Measurements from ENCODE around the gene METTL8. TPM values are rescaled to one million over a fixed set of nuclear protein-coding genes. Genes with fewer than 3 reads are reported as not detected.
A peak's percentile ranks its signal among the peaks of the same experiment; 100 is the strongest.
"Not testable (repeated sequence)": the region's sequence is repeated elsewhere in the genome, so short reads cannot be mapped to it uniquely, and the experiment has no call there.

The METTL8 gene
- total and polyA plus RNA-seq, 12 donors, result 1.7 to 13.6 (median 11.3) TPM

DNA sequence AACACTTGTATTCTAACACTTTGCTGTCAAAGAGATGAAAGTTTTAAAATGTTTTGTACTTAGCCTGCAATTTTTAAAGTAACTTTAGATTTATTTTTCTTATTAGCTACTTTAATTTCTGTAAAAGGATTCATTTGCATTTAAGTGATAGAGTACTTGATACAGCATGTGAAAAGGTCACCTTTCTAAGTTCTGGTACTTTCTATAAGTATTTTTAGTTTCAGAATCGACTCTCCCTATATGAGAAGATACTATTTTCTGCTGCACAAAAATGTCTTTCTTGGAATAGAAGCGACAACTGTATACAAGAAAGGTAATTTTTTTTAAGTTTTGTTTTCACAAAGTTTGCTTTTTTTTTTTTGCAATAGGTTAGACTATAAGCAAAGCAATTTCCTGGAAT, 72.9 kb downstream of the METTL8 start:
- ATAC-seq (no peak), DNase-seq (no peak)
- Histone ChIP-seq H3K9me3 (peaks cover 0 to 11% (median 0%) of the 10 kb centered on the region in 11 donors), H3K4me1 (no peaks in the 10 kb centered on the region), H3K27me3 (no peaks in the 10 kb centered on the region), H3K4me3 (no peak overlapping the region), H3K27ac (no peak overlapping the region), H3K36me3 (peaks cover 0 to 7% (median 0%) of the 10 kb centered on the region in 9 donors)
- TF ChIP-seq, protein P1, sequence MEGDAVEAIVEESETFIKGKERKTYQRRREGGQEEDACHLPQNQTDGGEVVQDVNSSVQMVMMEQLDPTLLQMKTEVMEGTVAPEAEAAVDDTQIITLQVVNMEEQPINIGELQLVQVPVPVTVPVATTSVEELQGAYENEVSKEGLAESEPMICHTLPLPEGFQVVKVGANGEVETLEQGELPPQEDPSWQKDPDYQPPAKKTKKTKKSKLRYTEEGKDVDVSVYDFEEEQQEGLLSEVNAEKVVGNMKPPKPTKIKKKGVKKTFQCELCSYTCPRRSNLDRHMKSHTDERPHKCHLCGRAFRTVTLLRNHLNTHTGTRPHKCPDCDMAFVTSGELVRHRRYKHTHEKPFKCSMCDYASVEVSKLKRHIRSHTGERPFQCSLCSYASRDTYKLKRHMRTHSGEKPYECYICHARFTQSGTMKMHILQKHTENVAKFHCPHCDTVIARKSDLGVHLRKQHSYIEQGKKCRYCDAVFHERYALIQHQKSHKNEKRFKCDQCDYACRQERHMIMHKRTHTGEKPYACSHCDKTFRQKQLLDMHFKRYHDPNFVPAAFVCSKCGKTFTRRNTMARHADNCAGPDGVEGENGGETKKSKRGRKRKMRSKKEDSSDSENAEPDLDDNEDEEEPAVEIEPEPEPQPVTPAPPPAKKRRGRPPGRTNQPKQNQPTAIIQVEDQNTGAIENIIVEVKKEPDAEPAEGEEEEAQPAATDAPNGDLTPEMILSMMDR (IDR thresholded peaks at IDR 0.05), result no peak
- intact Hi-C loops (cut with DNase I), result no loop called here
- WGBS, 2 donors, result 86 to 89% methylated on average over 2 of the region's 2 CpGs

DNA sequence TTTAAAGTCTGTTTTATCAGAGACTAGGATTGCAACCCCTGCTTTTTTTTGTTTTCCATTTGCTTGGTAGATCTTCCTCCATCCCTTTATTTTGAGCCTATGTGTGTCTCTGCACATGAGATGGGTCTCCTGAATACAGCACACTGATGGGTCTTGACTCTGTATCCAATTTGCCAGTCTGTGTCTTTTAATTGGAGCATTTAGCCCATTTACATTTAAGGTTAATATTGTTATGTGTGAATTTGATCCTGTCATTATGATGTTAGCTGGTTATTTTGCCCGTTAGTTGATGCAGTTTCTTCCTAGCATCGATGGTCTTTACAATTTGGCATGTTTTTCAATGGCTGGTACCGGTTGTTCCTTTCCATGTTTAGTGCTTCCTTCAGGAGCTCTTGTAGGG, 80.0 kb downstream of the METTL8 start:
- H3K36me3 ChIP-seq; ATAC-seq; DNase-seq; H3K27ac ChIP-seq; H3K4me1 ChIP-seq; H3K27me3 ChIP-seq; H3K4me3 ChIP-seq; intact Hi-C loops (cut with DNase I): not testable (repeated sequence)
- H3K9me3 ChIP-seq, result peaks cover 0 to 21% (median 0%) of the 10 kb centered on the region in 11 donors
- 96 to 100% methylated on average over 3 of the region's 3 CpGs for WGBS, 2 donors

DNA sequence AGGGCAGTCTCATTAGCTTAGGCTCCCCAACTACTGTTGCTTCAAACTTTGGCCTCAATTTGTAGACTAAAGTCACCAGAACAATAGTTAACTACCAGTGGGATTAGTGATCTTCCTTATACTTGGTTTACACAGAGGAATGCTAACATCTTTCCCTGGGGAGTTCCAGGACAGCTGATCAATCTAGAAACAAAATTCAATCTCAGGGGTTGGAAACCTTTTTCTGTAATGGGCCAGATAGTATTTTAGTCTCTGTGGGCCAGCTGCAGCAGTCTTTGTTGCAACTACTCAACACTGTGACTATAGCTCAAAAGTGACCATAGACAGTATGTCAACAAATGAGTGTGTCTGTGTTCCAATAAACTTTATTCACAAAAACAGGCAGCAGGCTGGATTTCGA, 85.7 kb downstream of the METTL8 start:
- WGBS, 2 donors, result 88 to 96% methylated on average over 1 of the region's 1 CpG

DNA sequence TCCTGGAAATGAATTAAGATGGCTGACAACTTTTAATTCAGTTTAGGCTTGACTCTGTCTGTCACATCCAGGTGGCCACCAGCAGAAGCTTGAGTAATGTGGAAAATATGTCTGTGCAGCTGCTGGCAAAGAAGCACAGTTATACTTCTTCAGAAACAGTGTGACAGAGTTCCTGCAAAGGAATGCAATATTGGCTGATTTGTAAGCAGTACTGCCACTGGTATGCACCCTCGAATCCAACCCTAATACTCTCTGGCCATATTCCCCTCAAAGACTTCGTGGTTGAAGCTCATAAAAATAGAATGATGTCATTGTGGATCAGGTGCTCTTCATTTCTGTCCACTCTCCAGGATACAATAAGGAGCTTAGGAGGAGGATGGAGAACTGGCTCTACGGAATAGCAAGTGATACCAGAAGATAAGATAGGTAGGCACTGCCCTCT, 86.2 kb downstream of the METTL8 start:
- Histone ChIP-seq H3K27me3 (no peaks in the 10 kb centered on the region), H3K4me3 (no peak overlapping the region), H3K27ac (peak overlapping the region; percentile 6 to 76 (median 41)), H3K4me1 (peaks cover 0 to 23% (median 15%) of the 10 kb centered on the region in 9 donors), H3K36me3 (no peaks in the 10 kb centered on the region), H3K9me3 (peaks cover 0 to 17% (median 0%) of the 10 kb centered on the region in 11 donors)
- no peak for DNase-seq
- 25 to 31% methylated on average over 3 of the region's 3 CpGs for WGBS, 2 donors
- TF ChIP-seq, protein P1 (IDR thresholded peaks at IDR 0.05), result no peak
- ATAC-seq, result peak in 7 of 8 donors; percentile 34 to 87 (median 69)
- intact Hi-C loops (cut with DNase I), result loop anchor here in 1 of 10 donors (5.0 kb wide), 1 partner anchor 70 kb away; no protein-coding TSS in a partner anchor

More for the DNA sequence above, 85.7 kb downstream of the METTL8 start:
- intact Hi-C loops (cut with DNase I), result loop anchor here in 1 of 10 donors (5.0 kb wide), 1 partner anchor 69 kb away; no protein-coding TSS in a partner anchor
- Histone ChIP-seq H3K4me3 (no peak overlapping the region), H3K27ac (peak overlapping the region in 7 of 10 donors; percentile 21 to 76 (median 45)), H3K9me3 (peaks cover 0 to 17% (median 0%) of the 10 kb centered on the region in 11 donors), H3K36me3 (no peaks in the 10 kb centered on the region), H3K4me1 (peaks cover 0 to 23% (median 15%) of the 10 kb centered on the region in 9 donors), H3K27me3 (no peaks in the 10 kb centered on the region)
- TF ChIP-seq, protein P1 (IDR thresholded peaks at IDR 0.05), result no peak
- DNase-seq (no peak), ATAC-seq (no peak)

All from heart right ventricle (tissue), 16 donors.